HG02678 (cell line): ENCODE results near the gene COBL.

ENCODE experiments used
- ATAC-seq: cut with Tn5 transposase; IDR thresholded peaks from one replicate; pipeline ENCODE4 v1.9.1; 2021; ENCODE audit warnings: mild to moderate bottlenecking, moderate library complexity; ENCODE audit not compliant: unreplicated experiment

COBL gene

GRCh38 chr7:51326656-51327286 lies 10.2 kb upstream of the COBL start:
- ATAC-seq = no peak

- ATAC-seq = no peak
These were observed 9.3 kb upstream of the COBL start for GRCh38 chr7:51325908-51326307.

- ATAC-seq = no peak
These were observed 8.7 kb upstream of the COBL start for GRCh38 chr7:51325261-51325676.

- ATAC-seq = no peak
These were observed 7.7 kb upstream of the COBL start for GRCh38 chr7:51324206-51324898.

GRCh38 chr7:51321961-51322515 lies 5.4 kb upstream of the COBL start:
- no peak for ATAC-seq

- ATAC-seq = no peak
These were observed 2.4 kb upstream of the COBL start for GRCh38 chr7:51318886-51319579.

GRCh38 chr7:51318001-51318400 lies 1.4 kb upstream of the COBL start:
- no peak for ATAC-seq

GRCh38 chr7:51317582-51317910 lies 937 bp upstream of the COBL start:
- ATAC-seq = no peak

- no peak for ATAC-seq
These were observed 345 bp downstream of the COBL start for GRCh38 chr7:51316262-51316665.

- no peak for ATAC-seq
These were observed 982 bp downstream of the COBL start for GRCh38 chr7:51315393-51316261.

GRCh38 chr7:51314726-51315125 lies 1.9 kb downstream of the COBL start:
- ATAC-seq = no peak

GRCh38 chr7:51313738-51314425 lies 2.7 kb downstream of the COBL start:
- ATAC-seq = no peak

- ATAC-seq = no peak
These were observed 3.5 kb downstream of the COBL start for GRCh38 chr7:51312951-51313737.

- no peak for ATAC-seq
These were observed 5.4 kb downstream of the COBL start for GRCh38 chr7:51311166-51311565.

- no peak for ATAC-seq
These were observed 6.5 kb downstream of the COBL start for GRCh38 chr7:51310131-51310583.

GRCh38 chr7:51309361-51310130 lies 7.1 kb downstream of the COBL start:
- no peak for ATAC-seq

GRCh38 chr7:51308696-51309095 lies 7.9 kb downstream of the COBL start:
- no peak for ATAC-seq

- no peak for ATAC-seq
These were observed 8.3 kb downstream of the COBL start for GRCh38 chr7:51308265-51308664.
